DND-41 (cell line): ENCODE results near the gene NCK2.

Experiments
- ATAC-seq: fragments of 200-7000 bp; cut with Tn5 transposase; 3 replicates; pipeline ENCODE4 v1.9.1; 2021; ENCODE audit warnings: low read depth; ENCODE audit not compliant: insufficient read depth
- DNase-seq: peaks from one replicate; pipeline ENCODE4 v3.0.0-alpha.2; 2020
- H2AFZ ChIP-seq: 2 replicates; pipeline ENCODE4 v1.6.0; 2012; ENCODE audit warnings: low read depth, low read length
- H3K27ac ChIP-seq: 2 replicates; pipeline ENCODE4 v1.5.1; 2012; ENCODE audit warnings: low read length, inconsistent platforms
- H3K27me3 ChIP-seq: fragments of 200-600 bp; sonication (generic); 2 replicates; pipeline ENCODE4 v1.6.0; 2012; ENCODE audit warnings: low read length, mild to moderate bottlenecking, inconsistent platforms; ENCODE audit not compliant: insufficient read depth, poor library complexity
- H3K36me3 ChIP-seq: 2 replicates; pipeline ENCODE4 v1.5.1; 2012; ENCODE audit warnings: low read length, inconsistent platforms; ENCODE audit not compliant: insufficient read depth
- H3K4me1 ChIP-seq: 2 replicates; pipeline ENCODE4 v1.5.1; 2012; ENCODE audit warnings: mild to moderate bottlenecking, low read length; ENCODE audit not compliant: insufficient read depth
- H3K4me2 ChIP-seq: 2 replicates; pipeline ENCODE4 v1.6.0; 2012; ENCODE audit warnings: mild to moderate bottlenecking, moderate library complexity, low read length, inconsistent platforms; ENCODE audit not compliant: insufficient read depth
- H3K4me3 ChIP-seq, 2 experiments: fragments of 200-600 bp in 1 of 2; shearing (Covaris generic) in 1 of 2; 2 replicates each; pipeline ENCODE4 v1.5.1; 2012 to 2016; ENCODE audit warnings: inconsistent platforms in 2 of 2, low read length in 2 of 2, mild to moderate bottlenecking in 2 of 2, low read depth in 1 of 2, moderate library complexity in 1 of 2
- H3K79me2 ChIP-seq: 2 replicates; pipeline ENCODE4 v1.6.0; 2012; ENCODE audit warnings: low read length, inconsistent platforms; ENCODE audit not compliant: insufficient read depth
- H3K9ac ChIP-seq: 2 replicates; pipeline ENCODE4 v1.6.0; 2012; ENCODE audit warnings: low read depth, mild to moderate bottlenecking, inconsistent platforms, low read length, moderate library complexity
- H3K9me3 ChIP-seq: 2 replicates; pipeline ENCODE4 v1.5.1; 2012; ENCODE audit warnings: low read length, moderate library complexity, mild to moderate bottlenecking, inconsistent platforms; ENCODE audit not compliant: insufficient read depth, severe bottlenecking
- H4K20me1 ChIP-seq: 2 replicates; pipeline ENCODE4 v1.6.0; 2012; ENCODE audit warnings: low read length; ENCODE audit not compliant: insufficient read depth
- CTCF ChIP-seq: IDR thresholded peaks from 2 replicates; pipeline ENCODE4 v1.5.1; 2012; ENCODE audit warnings: borderline replicate concordance, low read length, moderate library complexity, mild to moderate bottlenecking; ENCODE audit not compliant: poor library complexity, severe bottlenecking; ENCODE audit errors: extremely low read depth
- EZH2 ChIP-seq: IDR thresholded peaks from 3 replicates; pipeline ENCODE4 v1.6.1; 2012; ENCODE audit warnings: borderline replicate concordance, low read depth, mild to moderate bottlenecking, moderate library complexity, low read length, inconsistent platforms; ENCODE audit not compliant: severe bottlenecking

The NCK2 gene

DNA sequence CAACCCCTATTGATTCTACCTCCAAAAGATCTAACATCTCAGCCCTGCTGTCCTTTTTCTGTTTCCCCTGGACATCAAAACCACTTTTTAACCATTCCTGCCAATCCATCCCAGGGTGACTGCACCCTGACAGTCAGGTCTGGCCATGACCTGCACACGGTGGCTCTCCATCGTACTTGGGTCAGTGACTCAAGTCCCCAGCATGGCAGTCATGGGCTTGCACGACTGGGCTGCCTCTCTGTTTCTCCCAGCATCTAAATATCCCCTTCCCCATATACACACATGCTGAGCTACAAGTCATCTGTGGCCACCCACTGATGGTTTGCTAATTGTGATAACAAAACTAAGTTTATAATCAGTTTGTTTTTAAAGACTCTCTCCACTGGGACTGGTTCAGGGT lies 6.6 kb downstream of the NCK2 start:
- Histone ChIP-seq H2AFZ (no peak overlapping the region), H3K27ac (no peak overlapping the region), H3K79me2 (peaks cover 100% of the 10 kb centered on the region), H3K9ac (no peak overlapping the region), H4K20me1 (peaks cover 64% of the 10 kb centered on the region), H3K4me2 (no peak overlapping the region), H3K4me1 (peaks cover 57% of the 10 kb centered on the region), H3K27me3 (no peaks in the 10 kb centered on the region), H3K36me3 (peaks cover 33% of the 10 kb centered on the region), H3K9me3 (no peaks in the 10 kb centered on the region), H3K4me3 (no peak overlapping the region)
- no peak for TF ChIP-seq CTCF
- no peak for TF ChIP-seq EZH2
- ATAC-seq (no peak), DNase-seq (no peak)

DNA sequence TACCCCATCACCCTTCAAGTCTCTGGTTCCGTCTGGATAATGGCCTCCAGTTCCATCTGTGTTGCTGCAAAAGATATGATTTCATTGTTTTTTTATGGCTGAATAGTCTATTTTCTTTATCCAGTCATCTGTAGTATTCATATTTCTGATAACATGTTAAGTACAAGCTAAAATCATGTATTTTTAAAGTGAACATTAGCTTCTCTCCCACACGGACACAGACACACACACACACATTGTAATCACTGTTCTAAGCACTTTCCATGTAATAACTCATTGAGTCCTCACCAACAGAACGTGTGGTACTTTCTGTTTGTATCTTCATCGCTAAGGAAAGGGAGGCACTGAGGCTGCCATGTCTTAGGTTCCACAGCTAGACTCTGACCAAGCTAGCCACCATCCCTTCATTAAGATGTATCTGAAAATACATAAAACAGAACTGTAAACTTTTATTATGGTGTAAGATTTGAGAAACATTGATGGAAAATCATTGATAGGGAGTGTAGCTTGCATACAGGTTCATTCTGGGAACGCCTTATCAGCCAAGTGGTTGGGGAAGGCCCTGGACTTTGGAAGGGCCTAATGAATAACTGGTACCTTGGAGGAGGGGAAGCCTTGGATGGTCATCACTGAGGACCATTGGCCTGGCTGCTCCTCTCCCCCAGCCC lies 8.1 kb downstream of the NCK2 start:
- Histone ChIP-seq H3K36me3 (peaks cover 27% of the 10 kb centered on the region), H3K27me3 (no peaks in the 10 kb centered on the region), H3K4me2 (no peak overlapping the region; the same call in 1 of the 2 replicates), H3K9ac (no peak overlapping the region), H3K4me1 (peaks cover 41% of the 10 kb centered on the region), H4K20me1 (peaks cover 60% of the 10 kb centered on the region; the same call in 1 of the 2 replicates), H3K27ac (peak overlapping the region; percentile 64; the same call in 1 of the 2 replicates), H3K9me3 (no peaks in the 10 kb centered on the region), H2AFZ (no peak overlapping the region), H3K79me2 (peaks cover 100% of the 10 kb centered on the region), H3K4me3 (no peak overlapping the region)
- ATAC-seq (no peak), DNase-seq (no peak)
- TF ChIP-seq EZH2: no peak
- no peak for TF ChIP-seq CTCF

- Histone ChIP-seq H3K27ac (peak overlapping the region; percentile 64), H3K36me3 (peaks cover 25% of the 10 kb centered on the region), H2AFZ (no peak overlapping the region), H3K4me1 (peaks cover 38% of the 10 kb centered on the region), H4K20me1 (peaks cover 60% of the 10 kb centered on the region; the same call in 1 of the 2 replicates), H3K9me3 (no peaks in the 10 kb centered on the region), H3K9ac (no peak overlapping the region), H3K4me2 (no peak overlapping the region; the same call in 1 of the 2 replicates), H3K4me3 (no peak overlapping the region), H3K27me3 (no peaks in the 10 kb centered on the region), H3K79me2 (peaks cover 100% of the 10 kb centered on the region)
- TF ChIP-seq EZH2 (no peak), CTCF (no peak)
- ATAC-seq (no peak), DNase-seq (no peak)
Measured at GRCh38 chr2:105753380-105753779, 8.7 kb downstream of the NCK2 start.
